HG03558 (cell line): ENCODE results near the gene ZNF654.
A peak's percentile ranks its signal among the peaks of the same experiment; 100 is the strongest.
"Not testable (repeated sequence)": the region's sequence is repeated elsewhere in the genome, so short reads cannot be mapped to it uniquely, and the experiment has no call there.

Experiments
- ATAC-seq: cut with Tn5 transposase; IDR thresholded peaks from one replicate; pipeline ENCODE4 v1.9.1; 2021; ENCODE audit warnings: moderate number of reproducible peaks; ENCODE audit not compliant: unreplicated experiment; ENCODE audit errors: extremely low read depth

The ZNF654 gene

GRCh38 chr3:88059380-88060170 lies 520 bp downstream of the ZNF654 start:
- ATAC-seq = no peak

- no peak for ATAC-seq
These were observed 2.7 kb downstream of the ZNF654 start for GRCh38 chr3:88061746-88062145.

GRCh38 chr3:88075072-88075471 lies 16.0 kb downstream of the ZNF654 start:
- ATAC-seq = no peak

GRCh38 chr3:88075497-88075896 lies 16.4 kb downstream of the ZNF654 start:
- no peak for ATAC-seq

- ATAC-seq = no peak
These were observed 17.7 kb downstream of the ZNF654 start for GRCh38 chr3:88076712-88077111.

- ATAC-seq = no peak
These were observed 19.9 kb downstream of the ZNF654 start for GRCh38 chr3:88078932-88079331.

GRCh38 chr3:88082854-88083253 lies 23.8 kb downstream of the ZNF654 start:
- no peak for ATAC-seq

GRCh38 chr3:88084097-88084501 lies 25.0 kb downstream of the ZNF654 start:
- ATAC-seq = no peak

GRCh38 chr3:88090681-88091080 lies 31.6 kb downstream of the ZNF654 start:
- no peak for ATAC-seq

GRCh38 chr3:88092270-88092669 lies 33.2 kb downstream of the ZNF654 start:
- no peak for ATAC-seq

- no peak for ATAC-seq
These were observed 34.2 kb downstream of the ZNF654 start for GRCh38 chr3:88093266-88093665.

GRCh38 chr3:88101142-88101541 lies 42.1 kb downstream of the ZNF654 start:
- ATAC-seq = peak; percentile 52

- ATAC-seq = no peak
These were observed 46.3 kb downstream of the ZNF654 start for GRCh38 chr3:88105325-88105724.

GRCh38 chr3:88112289-88112688 lies 53.2 kb downstream of the ZNF654 start:
- no peak for ATAC-seq

GRCh38 chr3:88113311-88114162 lies 54.5 kb downstream of the ZNF654 start:
- ATAC-seq = no peak

- no peak for ATAC-seq
These were observed 56.0 kb downstream of the ZNF654 start for GRCh38 chr3:88114878-88115549.

- no peak for ATAC-seq
These were observed 58.6 kb downstream of the ZNF654 start for GRCh38 chr3:88117683-88118082.

- not testable (repeated sequence) for ATAC-seq
These were observed 59.5 kb downstream of the ZNF654 start for GRCh38 chr3:88118603-88119002.

- ATAC-seq = no peak
These were observed 64.5 kb downstream of the ZNF654 start for GRCh38 chr3:88123526-88123925.

- no peak for ATAC-seq
These were observed 72.6 kb downstream of the ZNF654 start for GRCh38 chr3:88131695-88132094.

- no peak for ATAC-seq
These were observed 73.8 kb downstream of the ZNF654 start for GRCh38 chr3:88132894-88133293.
